ENCODE measurements around the gene ACAD10. TPM values are rescaled to one million over a fixed set of nuclear protein-coding genes. Genes with fewer than 3 reads are reported as not detected.

Gene ACAD10
- total RNA-seq, 3 donors from 2014 or later, result 17.9 to 24.1 (median 18.7) TPM

DNA sequence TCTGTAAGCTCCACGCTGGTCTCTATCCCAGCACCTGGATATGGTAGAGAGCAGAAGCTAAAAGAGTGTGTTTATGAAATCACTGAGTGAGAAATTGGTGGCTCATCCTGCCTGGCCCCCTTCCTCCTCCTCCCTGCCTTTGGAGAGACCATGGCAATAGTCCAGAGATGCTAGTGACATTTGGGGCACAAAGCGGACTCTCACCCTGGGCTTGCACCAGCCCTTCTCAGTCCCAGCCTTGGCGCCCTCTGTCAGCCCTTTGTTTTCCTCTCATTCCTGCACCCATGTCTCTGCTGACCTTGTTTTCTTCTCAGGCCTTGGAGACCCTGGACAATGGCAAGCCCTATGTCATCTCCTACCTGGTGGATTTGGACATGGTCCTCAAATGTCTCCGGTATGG, 99.1 kb downstream of the ACAD10 start:
- no peaks in the 10 kb centered on the region for H3K36me3 ChIP-seq
- intact Hi-C loops (cut with DNase I; ENCODE audit: low total_unique reads), result no loop called here
- no peaks in the 10 kb centered on the region for H3K9me3 ChIP-seq
- no peak overlapping the region for H3K4me3 ChIP-seq
- H3K27me3 ChIP-seq, result no peaks in the 10 kb centered on the region
- DNase-seq (ENCODE audit: low spot score in 2 of 2), result no peak
- H3K27ac ChIP-seq, result no peak overlapping the region
- TF ChIP-seq POLR2AphosphoS5 (IDR thresholded peaks at IDR 0.05) (no peak), POLR2A (IDR thresholded peaks at IDR 0.05) (no peak), CTCF (IDR thresholded peaks at IDR 0.05) (no peak)
- H3K4me1 ChIP-seq, result no peaks in the 10 kb centered on the region

DNA sequence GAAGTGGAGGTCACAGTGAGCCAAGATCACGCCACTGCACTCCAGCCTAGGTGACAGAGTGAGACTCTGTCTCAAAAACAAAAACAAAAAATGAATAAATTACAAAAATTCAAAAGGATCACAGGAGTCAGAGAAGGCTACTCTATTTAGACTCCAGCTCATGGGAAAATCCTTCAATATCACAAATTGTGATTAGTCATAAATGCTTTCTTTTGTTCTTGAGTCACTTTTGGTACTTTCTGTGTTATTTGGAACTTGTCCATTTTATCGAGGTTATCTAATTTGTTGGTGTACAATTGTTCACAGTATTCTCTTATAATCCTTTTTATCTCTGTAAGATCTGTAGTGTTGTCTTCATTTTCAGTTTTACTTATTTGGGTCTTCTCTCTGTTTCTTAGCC, 99.8 kb downstream of the ACAD10 start:
- no peaks in the 10 kb centered on the region for H3K36me3 ChIP-seq
- TF ChIP-seq POLR2A (IDR thresholded peaks at IDR 0.05) (no peak), CTCF (IDR thresholded peaks at IDR 0.05) (no peak), POLR2AphosphoS5 (IDR thresholded peaks at IDR 0.05) (no peak)
- H3K9me3 ChIP-seq, result no peaks in the 10 kb centered on the region
- H3K27me3 ChIP-seq, result no peaks in the 10 kb centered on the region
- no peak overlapping the region for H3K4me3 ChIP-seq
- DNase-seq (ENCODE audit: low spot score in 2 of 2), result no peak
- no peaks in the 10 kb centered on the region for H3K4me1 ChIP-seq
- intact Hi-C loops (cut with DNase I; ENCODE audit: low total_unique reads), result no loop called here
- no peak overlapping the region for H3K27ac ChIP-seq

- intact Hi-C loops (cut with DNase I; ENCODE audit: low total_unique reads), result no loop called here
- no peak overlapping the region for H3K4me3 ChIP-seq
- TF ChIP-seq POLR2A (IDR thresholded peaks at IDR 0.05) (no peak), POLR2AphosphoS5 (IDR thresholded peaks at IDR 0.05) (no peak), CTCF (IDR thresholded peaks at IDR 0.05) (peak in 1 of 3 donors; percentile 31)
- H3K4me1 ChIP-seq, result no peaks in the 10 kb centered on the region
- no peaks in the 10 kb centered on the region for H3K27me3 ChIP-seq
- no peaks in the 10 kb centered on the region for H3K36me3 ChIP-seq
- DNase-seq (ENCODE audit: low spot score in 2 of 2), result peak in 1 of 2 donors; percentile 41
- no peak overlapping the region for H3K27ac ChIP-seq
- H3K9me3 ChIP-seq, result no peaks in the 10 kb centered on the region
Measured at GRCh38 chr12:111788178-111788654, 102.4 kb downstream of the ACAD10 start.

DNA sequence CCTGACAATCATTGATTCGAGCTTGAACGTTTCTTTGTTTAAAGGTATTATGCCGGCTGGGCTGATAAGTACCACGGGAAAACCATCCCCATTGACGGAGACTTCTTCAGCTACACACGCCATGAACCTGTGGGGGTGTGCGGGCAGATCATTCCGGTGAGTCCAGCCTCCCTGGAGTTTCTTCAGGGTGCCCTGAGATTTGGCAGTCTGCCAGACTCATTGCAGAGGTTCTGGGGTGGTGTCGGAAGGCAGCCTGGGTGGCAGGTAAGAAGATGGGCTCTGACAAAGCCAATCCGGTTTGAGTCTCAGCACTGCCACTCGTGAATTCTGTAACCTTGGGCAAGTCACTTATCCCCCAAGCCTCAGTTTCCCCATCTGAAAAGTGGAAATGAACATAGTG, 103.9 kb downstream of the ACAD10 start:
- DNase-seq (ENCODE audit: low spot score in 2 of 2), result no peak
- H3K36me3 ChIP-seq, result no peaks in the 10 kb centered on the region
- no peaks in the 10 kb centered on the region for H3K9me3 ChIP-seq
- no peak overlapping the region for H3K4me3 ChIP-seq
- H3K27ac ChIP-seq, result no peak overlapping the region
- H3K27me3 ChIP-seq, result no peaks in the 10 kb centered on the region
- intact Hi-C loops (cut with DNase I; ENCODE audit: low total_unique reads), result no loop called here
- TF ChIP-seq POLR2AphosphoS5 (IDR thresholded peaks at IDR 0.05) (no peak), CTCF (IDR thresholded peaks at IDR 0.05) (no peak), POLR2A (IDR thresholded peaks at IDR 0.05) (no peak)
- H3K4me1 ChIP-seq, result no peaks in the 10 kb centered on the region

- Histone ChIP-seq H3K4me3 (no peak overlapping the region), H3K4me1 (no peaks in the 10 kb centered on the region), H3K36me3 (no peaks in the 10 kb centered on the region), H3K9me3 (no peaks in the 10 kb centered on the region), H3K27ac (peak overlapping the region in 1 of 2 donors; percentile 48), H3K27me3 (no peaks in the 10 kb centered on the region)
- TF ChIP-seq POLR2AphosphoS5 (IDR thresholded peaks at IDR 0.05), result no peak
- no peak for TF ChIP-seq CTCF (IDR thresholded peaks at IDR 0.05)
- TF ChIP-seq POLR2A (IDR thresholded peaks at IDR 0.05), result no peak
- no peak for DNase-seq (ENCODE audit: low spot score in 2 of 2)
- intact Hi-C loops (cut with DNase I; ENCODE audit: low total_unique reads), result no loop called here
Measured at GRCh38 chr12:111791507-111791906, 105.7 kb downstream of the ACAD10 start.
